H9 (cell line): Measurements from ENCODE around the gene RNF40. TPM values are rescaled to one million over a fixed set of nuclear protein-coding genes. Genes with fewer than 3 reads are reported as not detected.
A peak's percentile ranks its signal among the peaks of the same experiment; 100 is the strongest.

ENCODE experiments used
- DNase-seq: peaks from one replicate; pipeline ENCODE4 v3.0.0-alpha.2; 2017
- H2AFZ ChIP-seq: one replicate; pipeline ENCODE4 v1.6.1; 2013; ENCODE audit warnings: mild to moderate bottlenecking, low read length, control low read depth, moderate library complexity
- H2AK5ac ChIP-seq: 2 replicates; pipeline ENCODE4 v1.6.1; 2013; ENCODE audit warnings: low read length, control low read depth, mixed read lengths; ENCODE audit not compliant: insufficient read length
- H2BK120ac ChIP-seq: one replicate; pipeline ENCODE4 v1.6.1; 2013; ENCODE audit warnings: low read depth, mild to moderate bottlenecking, low read length, control low read depth, inconsistent platforms; ENCODE audit not compliant: poor library complexity, severe bottlenecking
- H2BK12ac ChIP-seq: 2 replicates; pipeline ENCODE4 v1.6.1; 2013; ENCODE audit warnings: low read length, control low read depth, mixed read lengths, low read depth; ENCODE audit not compliant: insufficient read length
- H2BK15ac ChIP-seq: 2 replicates; pipeline ENCODE4 v1.6.1; 2013; ENCODE audit warnings: low read depth, low read length, control low read depth
- H2BK20ac ChIP-seq: one replicate; pipeline ENCODE4 v1.6.1; 2013; ENCODE audit warnings: low read depth, mild to moderate bottlenecking, low read length, control low read depth, inconsistent platforms; ENCODE audit not compliant: poor library complexity, severe bottlenecking
- H2BK5ac ChIP-seq: 2 replicates; pipeline ENCODE4 v1.6.1; 2013; ENCODE audit warnings: low read length, control low read depth, mixed read lengths; ENCODE audit not compliant: insufficient read length
- H3K14ac ChIP-seq: 2 replicates; pipeline ENCODE4 v1.6.1; 2013; ENCODE audit warnings: low read length, control low read depth; ENCODE audit not compliant: insufficient read depth
- H3K18ac ChIP-seq: 2 replicates; pipeline ENCODE4 v1.6.1; 2013; ENCODE audit warnings: low read depth, mild to moderate bottlenecking, mixed read lengths, low read length, control low read depth; ENCODE audit not compliant: insufficient read length
- H3K23ac ChIP-seq: 2 replicates; pipeline ENCODE4 v1.6.1; 2013; ENCODE audit warnings: low read length, control low read depth, mixed read lengths, low read depth; ENCODE audit not compliant: insufficient read length
- H3K23me2 ChIP-seq: 2 replicates; pipeline ENCODE4 v1.6.1; 2013; ENCODE audit warnings: low read depth, mild to moderate bottlenecking, mixed read lengths, low read length, control low read depth; ENCODE audit not compliant: insufficient read length, poor library complexity, severe bottlenecking
- H3K27ac ChIP-seq: 2 replicates; pipeline ENCODE4 v1.5.1; 2013; ENCODE audit warnings: low read length, control low read depth, mixed read lengths, low read depth; ENCODE audit not compliant: insufficient read length
- H3K27me3 ChIP-seq: 2 replicates; pipeline ENCODE4 v1.6.1; 2013; ENCODE audit warnings: low read length, control low read depth, inconsistent platforms; ENCODE audit not compliant: insufficient read depth
- H3K4ac ChIP-seq: 2 replicates; pipeline ENCODE4 v1.6.1; 2013; ENCODE audit warnings: low read depth, mild to moderate bottlenecking, control low read depth, inconsistent platforms, low read length, moderate library complexity
- H3K4me1 ChIP-seq: 2 replicates; pipeline ENCODE4 v1.6.1; 2013; ENCODE audit warnings: low read length, control low read depth, inconsistent platforms; ENCODE audit not compliant: insufficient read depth
- H3K4me2 ChIP-seq: 2 replicates; pipeline ENCODE4 v1.6.1; 2013; ENCODE audit warnings: low read length, control low read depth, mixed read lengths; ENCODE audit not compliant: insufficient read length, insufficient read depth
- H3K56ac ChIP-seq: 2 replicates; pipeline ENCODE4 v1.6.1; 2013; ENCODE audit warnings: low read depth, mild to moderate bottlenecking, mixed read lengths, low read length, control low read depth; ENCODE audit not compliant: insufficient read length
- H3K79me1 ChIP-seq: 2 replicates; pipeline ENCODE4 v1.6.1; 2013; ENCODE audit warnings: low read depth, mild to moderate bottlenecking, moderate library complexity, low read length, control low read depth, inconsistent platforms; ENCODE audit not compliant: insufficient read depth, poor library complexity, severe bottlenecking
- H3K79me2 ChIP-seq: 2 replicates; pipeline ENCODE4 v1.6.1; 2013; ENCODE audit warnings: low read length, control low read depth, inconsistent platforms; ENCODE audit not compliant: insufficient read depth
- H3K9ac ChIP-seq: 2 replicates; pipeline ENCODE4 v1.6.1; 2013; ENCODE audit warnings: low read length, control low read depth, mixed read lengths; ENCODE audit not compliant: insufficient read length; ENCODE audit errors: extremely low read depth
- H3K9me3 ChIP-seq: one replicate; pipeline ENCODE4 v1.6.1; 2013; ENCODE audit warnings: low read depth, low read length, inconsistent platforms; ENCODE audit not compliant: control insufficient read depth
- H3T11ph ChIP-seq: one replicate; pipeline ENCODE4 v1.6.1; 2013; ENCODE audit warnings: mild to moderate bottlenecking, low read length, control low read depth, inconsistent platforms
- H4K20me1 ChIP-seq: one replicate; pipeline ENCODE4 v1.6.1; 2013; ENCODE audit not compliant: control insufficient read depth, insufficient read length, insufficient read depth
- H4K5ac ChIP-seq: 2 replicates; pipeline ENCODE4 v1.6.1; 2013; ENCODE audit warnings: low read depth, mild to moderate bottlenecking, mixed read lengths, low read length, control low read depth; ENCODE audit not compliant: insufficient read length
- H4K8ac ChIP-seq: replicated peaks from 2 replicates; pipeline ENCODE4 v1.6.1; 2013; ENCODE audit warnings: low read length, control low read depth, mixed read lengths, low read depth; ENCODE audit not compliant: insufficient read length
- H4K91ac ChIP-seq: 2 replicates; pipeline ENCODE4 v1.6.1; 2013; ENCODE audit warnings: low read depth, mild to moderate bottlenecking, moderate library complexity, mixed read lengths, low read length, control low read depth; ENCODE audit not compliant: insufficient read length
- H3K27ac Mint-ChIP-seq, 3 experiments: 2 replicates in 2 of 3; 3 replicates in 1 of 3; pipeline ENCODE4 v1.8.0; 2020 to 2021; ENCODE audit warnings: mixed read lengths in 3 of 3, mild to moderate bottlenecking in 1 of 3, moderate library complexity in 1 of 3
- H3K27me3 Mint-ChIP-seq: 2 replicates; pipeline ENCODE4 v1.8.0; 2021; ENCODE audit warnings: low read depth, mild to moderate bottlenecking, moderate library complexity, mixed read lengths
- H3K36me3 Mint-ChIP-seq, 3 experiments: 2 replicates in 2 of 3; 3 replicates in 1 of 3; pipeline ENCODE4 v1.8.0; 2020 to 2021; ENCODE audit warnings: low read depth in 3 of 3, mixed read lengths in 3 of 3; ENCODE audit not compliant: insufficient read depth in 1 of 3
- H3K4me1 Mint-ChIP-seq, 2 experiments: 2 replicates each; pipeline ENCODE4 v1.8.0; 2020; ENCODE audit warnings: mixed read lengths in 2 of 2
- H3K4me3 Mint-ChIP-seq, 2 experiments: 2 replicates in 1 of 2; 3 replicates in 1 of 2; pipeline ENCODE4 v1.8.0; 2020 to 2021; ENCODE audit warnings: mild to moderate bottlenecking in 2 of 2, mixed read lengths in 2 of 2, moderate library complexity in 1 of 2
- H3K9me3 Mint-ChIP-seq, 2 experiments: 2 replicates in 1 of 2; 3 replicates in 1 of 2; pipeline ENCODE4 v1.8.0; 2020; ENCODE audit warnings: mild to moderate bottlenecking in 2 of 2, mixed read lengths in 2 of 2, moderate library complexity in 1 of 2
- WGBS: extraction: QIAGEN DNeasy Blood & Tissue Kit; methylation state at CpG from one replicate; pipeline ENCODE4 v1.1.7; 2013; ENCODE audit warnings: missing lambda C conversion rate, low lambda C conversion rate, mixed read lengths; ENCODE audit not compliant: insufficient read length; ENCODE audit errors: extremely low coverage; 5-methylcytosine and 5-hydroxymethylcytosine counted together
- total RNA-seq: library from RNA; stranded (reverse); gene quantifications from 2 replicates; pipeline ENCODE4 v1.2.1, GENCODE V29; 2021
- TF ChIP-seq, protein P1 (sequence below): fragments of 200-600 bp; sonication (generic); conservative IDR thresholded peaks from 3 replicates; pipeline ENCODE4 v1.8.0; 2021; ENCODE audit warnings: antibody characterized with exemption, mild to moderate bottlenecking

RNF40 gene
- total RNA-seq, 1 experiment from 2014 or later = 103 TPM

DNA sequence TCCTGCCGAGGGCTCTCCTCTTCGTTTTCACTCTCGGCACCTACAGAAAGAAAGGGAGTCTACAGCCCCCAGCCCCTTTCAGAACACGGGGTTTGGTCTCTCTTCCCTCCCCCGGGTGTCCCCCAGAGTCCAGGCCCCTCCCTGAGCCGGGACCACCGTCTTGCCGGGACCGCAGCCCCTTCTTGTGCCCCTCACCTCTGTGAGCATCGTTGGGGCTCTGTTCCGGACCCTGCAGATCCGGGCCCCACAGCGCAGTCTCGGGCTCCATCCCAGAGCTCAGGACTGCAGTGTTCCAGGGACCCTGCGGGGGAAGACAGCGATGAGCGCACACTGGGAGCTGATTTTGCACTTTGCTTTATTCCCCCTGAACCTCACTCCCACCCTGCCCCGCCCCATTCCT lies 22.1 kb downstream of the RNF40 start:
- no peak overlapping the region for H3K14ac ChIP-seq
- TF ChIP-seq, protein P1, sequence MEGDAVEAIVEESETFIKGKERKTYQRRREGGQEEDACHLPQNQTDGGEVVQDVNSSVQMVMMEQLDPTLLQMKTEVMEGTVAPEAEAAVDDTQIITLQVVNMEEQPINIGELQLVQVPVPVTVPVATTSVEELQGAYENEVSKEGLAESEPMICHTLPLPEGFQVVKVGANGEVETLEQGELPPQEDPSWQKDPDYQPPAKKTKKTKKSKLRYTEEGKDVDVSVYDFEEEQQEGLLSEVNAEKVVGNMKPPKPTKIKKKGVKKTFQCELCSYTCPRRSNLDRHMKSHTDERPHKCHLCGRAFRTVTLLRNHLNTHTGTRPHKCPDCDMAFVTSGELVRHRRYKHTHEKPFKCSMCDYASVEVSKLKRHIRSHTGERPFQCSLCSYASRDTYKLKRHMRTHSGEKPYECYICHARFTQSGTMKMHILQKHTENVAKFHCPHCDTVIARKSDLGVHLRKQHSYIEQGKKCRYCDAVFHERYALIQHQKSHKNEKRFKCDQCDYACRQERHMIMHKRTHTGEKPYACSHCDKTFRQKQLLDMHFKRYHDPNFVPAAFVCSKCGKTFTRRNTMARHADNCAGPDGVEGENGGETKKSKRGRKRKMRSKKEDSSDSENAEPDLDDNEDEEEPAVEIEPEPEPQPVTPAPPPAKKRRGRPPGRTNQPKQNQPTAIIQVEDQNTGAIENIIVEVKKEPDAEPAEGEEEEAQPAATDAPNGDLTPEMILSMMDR = no peak
- peaks cover 12 to 22% of the 10 kb centered on the region in 2 experiments for H3K4me1 Mint-ChIP-seq
- no peaks in the 10 kb centered on the region for H3K9me3 Mint-ChIP-seq
- peaks cover 3% of the 10 kb centered on the region for H4K20me1 ChIP-seq
- no peak overlapping the region for H4K5ac ChIP-seq
- no peak overlapping the region for H3K4ac ChIP-seq
- H3K27ac ChIP-seq = no peak overlapping the region
- H3K79me1 ChIP-seq = peaks cover 5% of the 10 kb centered on the region
- peaks cover 3% of the 10 kb centered on the region; the same call in 1 of the 2 replicates for H3K79me2 ChIP-seq
- no peak overlapping the region for H3K18ac ChIP-seq
- H2AFZ ChIP-seq = no peak overlapping the region
- H2BK20ac ChIP-seq = no peak overlapping the region
- H3K27me3 Mint-ChIP-seq = peaks cover 1% of the 10 kb centered on the region
- no peak overlapping the region for H3K9ac ChIP-seq
- H3K27ac Mint-ChIP-seq = no peak overlapping the region
- H3K23me2 ChIP-seq = peaks cover 12% of the 10 kb centered on the region
- H4K8ac ChIP-seq = no peak overlapping the region
- H4K91ac ChIP-seq = no peak overlapping the region
- no peak overlapping the region for H3T11ph ChIP-seq
- H2AK5ac ChIP-seq = no peak overlapping the region
- no CpG with 5 or more reads among the region's 18 CpGs for WGBS
- no peak overlapping the region for H2BK15ac ChIP-seq
- H3K56ac ChIP-seq = no peak overlapping the region
- DNase-seq = no peak
- H3K4me2 ChIP-seq = no peak overlapping the region
- peak overlapping the region in 1 of 2 experiments; percentile 91; a peak in 2 of 5 replicates for H3K4me3 Mint-ChIP-seq
- no peaks in the 10 kb centered on the region for H3K9me3 ChIP-seq
- no peaks in the 10 kb centered on the region for H3K4me1 ChIP-seq
- no peak overlapping the region for H2BK5ac ChIP-seq
- H3K23ac ChIP-seq = no peak overlapping the region
- no peaks in the 10 kb centered on the region for H3K27me3 ChIP-seq
- no peak overlapping the region for H2BK120ac ChIP-seq
- peaks cover 14 to 36% (median 26%) of the 10 kb centered on the region in 3 experiments; a peak in 6 of 7 replicates for H3K36me3 Mint-ChIP-seq
- H2BK12ac ChIP-seq = no peak overlapping the region
